MM.1S (cell line): ENCODE measurements around the gene KRTAP12-1.

Source experiments
- CTCF ChIP-seq: fragments of 300-600 bp; sonication (generic); IDR thresholded peaks from 2 replicates; pipeline ENCODE4 v1.5.1; 2016; ENCODE audit warnings: antibody characterized with exemption, low read length, mixed read lengths
- EZH2 ChIP-seq: fragments of 300-600 bp; sonication (generic); optimal IDR thresholded peaks from 2 replicates; pipeline ENCODE3; 2017; ENCODE audit warnings: low read depth, mild to moderate bottlenecking, antibody characterized with exemption, low read length, mixed read lengths
- EZH2phosphoT487 ChIP-seq: fragments of 300-600 bp; sonication (generic); IDR thresholded peaks from 2 replicates; pipeline ENCODE4 v1.6.1; 2018; ENCODE audit warnings: antibody characterized with exemption, low read length

GRCh38 chr21:44708866-44709425 is 27.0 kb upstream of the KRTAP12-1 start:
- TF ChIP-seq EZH2phosphoT487 (no peak), CTCF (no peak), EZH2 (no peak)
